Endodermal cell (in vitro differentiated cells): ENCODE measurements around the gene EPHB1. TPM values are rescaled to one million over a fixed set of nuclear protein-coding genes. Genes with fewer than 3 reads are reported as not detected.

Experiments
- DNase-seq: peaks from one replicate; pipeline ENCODE4 v3.0.0-alpha.2; 2017
- H3K27ac ChIP-seq: 2 replicates; pipeline ENCODE4 v1.5.1; 2013; ENCODE audit warnings: mild to moderate bottlenecking, low read depth, low read length, moderate library complexity
- H3K27me3 ChIP-seq: 2 replicates; pipeline ENCODE4 v1.6.1; 2013; ENCODE audit warnings: mild to moderate bottlenecking, low read length, moderate library complexity; ENCODE audit not compliant: insufficient read depth, control insufficient read depth, poor library complexity, severe bottlenecking
- H3K36me3 ChIP-seq: 2 replicates; pipeline ENCODE4 v1.7.0; 2013; ENCODE audit warnings: mild to moderate bottlenecking, low read length, moderate library complexity; ENCODE audit not compliant: control insufficient read depth, insufficient read depth
- H3K4me1 ChIP-seq: one replicate; pipeline ENCODE4 v1.7.0; 2013; ENCODE audit warnings: low read length; ENCODE audit not compliant: control insufficient read depth, insufficient read depth
- H3K4me3 ChIP-seq: 2 replicates; pipeline ENCODE4 v1.5.1; 2013; ENCODE audit warnings: mild to moderate bottlenecking, low read length, moderate library complexity
- H3K9ac ChIP-seq: 2 replicates; pipeline ENCODE4 v1.6.1; 2013; ENCODE audit warnings: mild to moderate bottlenecking, low read length, moderate library complexity; ENCODE audit not compliant: poor library complexity, severe bottlenecking; ENCODE audit errors: extremely low read depth
- H3K9me3 ChIP-seq: 2 replicates; pipeline ENCODE4 v1.6.1; 2013; ENCODE audit warnings: mild to moderate bottlenecking, low read length, moderate library complexity; ENCODE audit not compliant: control insufficient read depth
- H3K27ac Mint-ChIP-seq: 2 replicates; pipeline ENCODE4 v1.8.0; 2020; ENCODE audit warnings: mixed read lengths
- H3K27me3 Mint-ChIP-seq: 2 replicates; pipeline ENCODE4 v1.8.0; 2021; ENCODE audit warnings: mild to moderate bottlenecking, mixed read lengths; ENCODE audit not compliant: insufficient read depth
- H3K36me3 Mint-ChIP-seq: 2 replicates; pipeline ENCODE4 v1.8.0; 2020; ENCODE audit warnings: low read depth, mixed read lengths
- H3K4me1 Mint-ChIP-seq: 2 replicates; pipeline ENCODE4 v1.8.0; 2020; ENCODE audit warnings: mixed read lengths
- H3K4me3 Mint-ChIP-seq: 2 replicates; pipeline ENCODE4 v1.8.0; 2020; ENCODE audit warnings: mild to moderate bottlenecking, moderate library complexity, mixed read lengths
- H3K9me3 Mint-ChIP-seq: 2 replicates; pipeline ENCODE4 v1.8.0; 2020; ENCODE audit warnings: mild to moderate bottlenecking, mixed read lengths
- WGBS, 2 experiments: methylation state at CpG; one replicate each; pipeline versions ENCODE4 v1.1.5 to v1.1.7; 2013; ENCODE audit warnings: missing lambda C conversion rate in 2 of 2, mixed read lengths in 1 of 2; ENCODE audit not compliant: insufficient coverage in 1 of 2, insufficient read length in 1 of 2; 5-methylcytosine and 5-hydroxymethylcytosine counted together
- total RNA-seq, 2 donors: library from RNA; stranded (reverse); fragmentation: NEBNext Ultra II Directional in 1 of 2; extraction: Animal tissue kit (Norgen Biotek cat#: 25700) in 1 of 2; gene quantifications; 2 replicates in 1 of 2; 3 replicates in 1 of 2; pipeline ENCODE4 v1.2.1, GENCODE V29; 2021
- TF ChIP-seq, protein P1 (sequence below): fragments of 200-600 bp; sonication (generic); conservative IDR thresholded peaks from 2 replicates; pipeline ENCODE4 v1.5.0; 2021; ENCODE audit warnings: antibody characterized with exemption, mild to moderate bottlenecking

Gene EPHB1
- total RNA-seq, 2 donors from 2014 or later: 2.9 to 3.6 TPM

DNA sequence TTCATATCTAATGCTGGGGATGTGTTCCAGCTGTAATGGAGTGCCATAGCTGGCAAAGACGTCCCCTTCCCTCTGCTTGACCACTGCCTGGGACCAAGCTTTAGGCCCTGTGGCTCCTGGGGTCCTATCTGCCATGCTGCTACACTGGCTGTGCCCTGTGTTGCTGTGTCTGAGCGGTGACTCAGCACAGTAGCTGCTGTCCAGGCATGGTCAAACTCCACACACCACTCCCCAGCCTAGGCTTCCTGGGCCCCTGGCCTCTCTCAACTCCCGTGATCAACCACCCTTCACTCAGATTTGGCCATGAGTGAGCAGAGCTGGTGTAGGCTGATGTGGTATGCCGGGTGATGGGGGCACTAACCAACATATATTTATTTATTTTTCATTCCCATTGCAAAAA lies 27.0 kb downstream of the EPHB1 start:
- H3K27ac ChIP-seq: no peak overlapping the region
- H3K4me1 Mint-ChIP-seq: peaks cover 4% of the 10 kb centered on the region

DNA sequence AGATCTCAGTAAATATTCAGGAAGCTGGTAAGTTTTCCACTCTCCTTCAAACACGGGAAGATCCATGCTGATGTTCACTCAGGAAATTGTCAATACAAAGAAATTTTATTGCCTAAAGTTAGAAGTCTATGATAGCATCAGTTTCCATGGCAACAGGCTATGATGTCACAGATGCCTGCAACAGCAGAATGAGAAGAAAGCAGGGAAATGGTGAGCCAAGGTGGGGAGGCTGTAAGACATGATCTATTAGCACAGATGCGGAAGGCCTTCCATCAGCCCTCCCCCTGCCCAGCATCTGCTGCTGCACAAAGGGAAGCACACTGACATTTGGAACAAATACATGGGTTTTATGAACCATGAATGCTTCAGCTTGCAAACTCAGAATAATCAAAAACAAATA lies 28.6 kb downstream of the EPHB1 start:
- H3K27me3 Mint-ChIP-seq: peaks cover 10% of the 10 kb centered on the region
- no peak overlapping the region for H3K4me3 Mint-ChIP-seq

More for the DNA sequence above, 27.0 kb downstream of the EPHB1 start:
- Histone ChIP-seq H3K36me3 (no peaks in the 10 kb centered on the region), H3K9ac (no peak overlapping the region), H3K9me3 (no peaks in the 10 kb centered on the region), H3K27me3 (peaks cover 4% of the 10 kb centered on the region), H3K4me1 (no peaks in the 10 kb centered on the region), H3K4me3 (no peak overlapping the region)
- no peaks in the 10 kb centered on the region for H3K36me3 Mint-ChIP-seq
- DNase-seq: no peak
- H3K9me3 Mint-ChIP-seq: no peaks in the 10 kb centered on the region
- no peak overlapping the region for H3K4me3 Mint-ChIP-seq
- TF ChIP-seq, protein P1, sequence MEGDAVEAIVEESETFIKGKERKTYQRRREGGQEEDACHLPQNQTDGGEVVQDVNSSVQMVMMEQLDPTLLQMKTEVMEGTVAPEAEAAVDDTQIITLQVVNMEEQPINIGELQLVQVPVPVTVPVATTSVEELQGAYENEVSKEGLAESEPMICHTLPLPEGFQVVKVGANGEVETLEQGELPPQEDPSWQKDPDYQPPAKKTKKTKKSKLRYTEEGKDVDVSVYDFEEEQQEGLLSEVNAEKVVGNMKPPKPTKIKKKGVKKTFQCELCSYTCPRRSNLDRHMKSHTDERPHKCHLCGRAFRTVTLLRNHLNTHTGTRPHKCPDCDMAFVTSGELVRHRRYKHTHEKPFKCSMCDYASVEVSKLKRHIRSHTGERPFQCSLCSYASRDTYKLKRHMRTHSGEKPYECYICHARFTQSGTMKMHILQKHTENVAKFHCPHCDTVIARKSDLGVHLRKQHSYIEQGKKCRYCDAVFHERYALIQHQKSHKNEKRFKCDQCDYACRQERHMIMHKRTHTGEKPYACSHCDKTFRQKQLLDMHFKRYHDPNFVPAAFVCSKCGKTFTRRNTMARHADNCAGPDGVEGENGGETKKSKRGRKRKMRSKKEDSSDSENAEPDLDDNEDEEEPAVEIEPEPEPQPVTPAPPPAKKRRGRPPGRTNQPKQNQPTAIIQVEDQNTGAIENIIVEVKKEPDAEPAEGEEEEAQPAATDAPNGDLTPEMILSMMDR: no peak
- H3K27ac Mint-ChIP-seq: no peak overlapping the region
- WGBS, 2 experiments: 87 to 100% methylated on average over 1 to 4 of the region's 4 CpGs
- peaks cover 10% of the 10 kb centered on the region for H3K27me3 Mint-ChIP-seq

DNA sequence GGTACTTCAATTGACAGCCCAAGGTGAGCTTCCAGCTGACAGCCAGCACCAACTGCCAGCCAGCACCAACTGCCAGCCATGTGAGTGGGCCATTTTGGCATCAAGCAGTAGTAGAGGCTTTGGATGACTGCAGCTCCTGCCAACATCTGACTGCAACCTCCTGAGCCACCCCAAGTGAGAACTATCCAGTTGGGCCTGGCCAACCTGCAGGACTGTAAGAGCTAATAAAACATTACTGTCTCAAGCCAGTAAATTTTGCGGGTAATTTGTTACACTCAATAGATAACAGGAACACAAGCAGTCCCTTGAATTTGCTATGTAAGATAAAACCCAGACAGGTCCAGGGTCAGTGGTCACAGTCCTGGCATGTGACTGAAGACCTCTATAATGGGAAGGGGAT lies 29.7 kb downstream of the EPHB1 start:
- no peak overlapping the region for H3K9ac ChIP-seq
- H3K36me3 ChIP-seq: no peaks in the 10 kb centered on the region
- H3K9me3 Mint-ChIP-seq: no peaks in the 10 kb centered on the region
- DNase-seq: no peak
- H3K4me1 Mint-ChIP-seq: peaks cover 4% of the 10 kb centered on the region
- H3K27ac ChIP-seq: no peak overlapping the region
- peaks cover 11% of the 10 kb centered on the region for H3K27me3 Mint-ChIP-seq
- no peak overlapping the region for H3K27ac Mint-ChIP-seq
- no peaks in the 10 kb centered on the region for H3K27me3 ChIP-seq
- H3K36me3 Mint-ChIP-seq: no peaks in the 10 kb centered on the region
- TF ChIP-seq, protein P1: no peak
- no peak overlapping the region for H3K4me3 ChIP-seq
- no peaks in the 10 kb centered on the region for H3K9me3 ChIP-seq
- H3K4me3 Mint-ChIP-seq: no peak overlapping the region
- H3K4me1 ChIP-seq: no peaks in the 10 kb centered on the region
- WGBS, 2 experiments: 94 to 100% methylated on average over 1 of the region's 1 CpG

More for the DNA sequence above, 28.6 kb downstream of the EPHB1 start:
- DNase-seq: no peak
- TF ChIP-seq, protein P1: no peak
- no peak overlapping the region for H3K27ac ChIP-seq
- no peaks in the 10 kb centered on the region for H3K4me1 ChIP-seq
- peaks cover 4% of the 10 kb centered on the region for H3K27me3 ChIP-seq
- 89 to 95% methylated on average over 2 of the region's 2 CpGs for WGBS, 2 experiments
- H3K4me1 Mint-ChIP-seq: peaks cover 4% of the 10 kb centered on the region
- H3K36me3 ChIP-seq: no peaks in the 10 kb centered on the region
- no peaks in the 10 kb centered on the region for H3K36me3 Mint-ChIP-seq
- no peaks in the 10 kb centered on the region for H3K9me3 ChIP-seq
- H3K4me3 ChIP-seq: no peak overlapping the region
- H3K27ac Mint-ChIP-seq: no peak overlapping the region
- H3K9ac ChIP-seq: no peak overlapping the region
- no peaks in the 10 kb centered on the region for H3K9me3 Mint-ChIP-seq
